DOHH2 (cell line): Measurements from ENCODE around the gene SLC7A5.
A peak's percentile ranks its signal among the peaks of the same experiment; 100 is the strongest.

Experiments used
- H3F3A ChIP-seq: fragments of 200-600 bp; sonication (generic), shearing (Covaris generic); 2 replicates; pipeline ENCODE4 v1.6.0; 2016; ENCODE audit warnings: antibody characterized with exemption, mild to moderate bottlenecking; ENCODE audit not compliant: control insufficient read depth, insufficient read depth
- H3K27ac ChIP-seq: fragments of 200-600 bp; sonication (generic); 2 replicates; pipeline ENCODE4 v1.5.1; 2014; ENCODE audit warnings: low read depth, mild to moderate bottlenecking, low read length, moderate library complexity
- H3K27me3 ChIP-seq: fragments of 200-600 bp; sonication (generic); 2 replicates; pipeline ENCODE4 v1.6.1; 2014; ENCODE audit warnings: mild to moderate bottlenecking, low read length, mixed read lengths; ENCODE audit not compliant: control insufficient read depth
- H3K36me3 ChIP-seq: fragments of 200-600 bp; sonication (generic); 2 replicates; pipeline ENCODE4 v1.6.1; 2014; ENCODE audit warnings: mild to moderate bottlenecking, low read length, moderate library complexity, mixed read lengths; ENCODE audit not compliant: control insufficient read depth
- H3K4me1 ChIP-seq: fragments of 200-600 bp; sonication (generic); 2 replicates; pipeline ENCODE4 v1.6.1; 2014; ENCODE audit warnings: mild to moderate bottlenecking, low read length, mixed read lengths; ENCODE audit not compliant: control insufficient read depth
- H3K4me2 ChIP-seq: fragments of 200-600 bp; sonication (generic); 2 replicates; pipeline ENCODE4 v1.6.0; 2014; ENCODE audit warnings: mild to moderate bottlenecking, low read length, moderate library complexity
- H3K4me3 ChIP-seq: fragments of 200-600 bp; sonication (generic); 2 replicates; pipeline ENCODE4 v1.5.1; 2014; ENCODE audit warnings: mild to moderate bottlenecking, low read length, mixed read lengths
- H3K79me2 ChIP-seq: fragments of 200-600 bp; sonication (generic); 2 replicates; pipeline ENCODE4 v1.6.1; 2014; ENCODE audit warnings: mild to moderate bottlenecking, low read length, mixed read lengths; ENCODE audit not compliant: control insufficient read depth
- H3K9me2 ChIP-seq: fragments of 200-600 bp; sonication (generic); replicated peaks from 2 replicates; pipeline ENCODE4 v1.6.1; 2014; ENCODE audit warnings: mild to moderate bottlenecking, low read length, mixed read lengths; ENCODE audit not compliant: control insufficient read depth
- H3K9me3 ChIP-seq: fragments of 200-600 bp; sonication (generic); 2 replicates; pipeline ENCODE4 v1.6.1; 2014; ENCODE audit warnings: antibody characterized with exemption, low read length, mixed read lengths; ENCODE audit not compliant: control insufficient read depth, insufficient read depth
- H4K20me1 ChIP-seq: fragments of 200-600 bp; sonication (generic); 2 replicates; pipeline ENCODE4 v1.6.0; 2014; ENCODE audit warnings: low read depth, mild to moderate bottlenecking, antibody characterized with exemption, low read length, moderate library complexity; ENCODE audit not compliant: control insufficient read depth, insufficient read depth
- CTCF ChIP-seq: fragments of 200-600 bp; sonication (generic); IDR thresholded peaks from one replicate; pipeline ENCODE4 v1.5.1; 2014; ENCODE audit warnings: antibody characterized with exemption, mild to moderate bottlenecking, low read depth, low read length; ENCODE audit not compliant: poor library complexity, severe bottlenecking
- EZH2phosphoT487 ChIP-seq: fragments of 200-600 bp; sonication (generic); IDR thresholded peaks from 2 replicates; pipeline ENCODE4 v1.6.1; 2017; ENCODE audit warnings: borderline replicate concordance, mild to moderate bottlenecking, antibody characterized with exemption, low read length, moderate library complexity, mixed read lengths

SLC7A5 gene

GRCh38 chr16:87834005-87834667 lies 35.2 kb downstream of the SLC7A5 start:
- TF ChIP-seq EZH2phosphoT487 (no peak), CTCF (no peak)
- H3K9me3 ChIP-seq = no peaks in the 10 kb centered on the region
- H4K20me1 ChIP-seq = no peaks in the 10 kb centered on the region
- no peak overlapping the region; the same call in 1 of the 2 replicates for H3K4me2 ChIP-seq
- no peaks in the 10 kb centered on the region for H3K79me2 ChIP-seq
- no peak overlapping the region for H3K27ac ChIP-seq
- peaks cover 45% of the 10 kb centered on the region for H3K4me1 ChIP-seq
- no peak overlapping the region for H3K4me3 ChIP-seq
- peaks cover 8% of the 10 kb centered on the region; the same call in 1 of the 2 replicates for H3F3A ChIP-seq
- no peaks in the 10 kb centered on the region for H3K27me3 ChIP-seq
- no peaks in the 10 kb centered on the region for H3K9me2 ChIP-seq
- H3K36me3 ChIP-seq = peaks cover 96% of the 10 kb centered on the region

GRCh38 chr16:87833548-87833947 lies 35.8 kb downstream of the SLC7A5 start:
- H3K27me3 ChIP-seq = no peaks in the 10 kb centered on the region
- H3F3A ChIP-seq = peaks cover 8% of the 10 kb centered on the region; the same call in 1 of the 2 replicates
- H3K4me1 ChIP-seq = peaks cover 51% of the 10 kb centered on the region
- no peaks in the 10 kb centered on the region for H3K79me2 ChIP-seq
- no peaks in the 10 kb centered on the region for H3K9me3 ChIP-seq
- H3K4me3 ChIP-seq = no peak overlapping the region
- H4K20me1 ChIP-seq = no peaks in the 10 kb centered on the region
- H3K4me2 ChIP-seq = peak overlapping the region; percentile 29; the same call in 1 of the 2 replicates
- H3K36me3 ChIP-seq = peaks cover 90% of the 10 kb centered on the region
- peak overlapping the region; percentile 24; the same call in 1 of the 2 replicates for H3K27ac ChIP-seq
- TF ChIP-seq EZH2phosphoT487 (no peak), CTCF (no peak)
- H3K9me2 ChIP-seq = no peaks in the 10 kb centered on the region

GRCh38 chr16:87832741-87833502 lies 36.4 kb downstream of the SLC7A5 start:
- H3K4me2 ChIP-seq = peak overlapping the region; percentile 29; the same call in 1 of the 2 replicates
- H3K9me2 ChIP-seq = no peaks in the 10 kb centered on the region
- no peaks in the 10 kb centered on the region for H3K27me3 ChIP-seq
- no peaks in the 10 kb centered on the region for H3K79me2 ChIP-seq
- H3K9me3 ChIP-seq = no peaks in the 10 kb centered on the region
- H3K4me1 ChIP-seq = peaks cover 57% of the 10 kb centered on the region
- TF ChIP-seq EZH2phosphoT487 = no peak
- TF ChIP-seq CTCF = no peak
- H3K27ac ChIP-seq = peak overlapping the region; percentile 24; the same call in 1 of the 2 replicates
- no peak overlapping the region for H3K4me3 ChIP-seq
- peaks cover 84% of the 10 kb centered on the region for H3K36me3 ChIP-seq
- H4K20me1 ChIP-seq = no peaks in the 10 kb centered on the region
- peaks cover 11% of the 10 kb centered on the region; the same call in 1 of the 2 replicates for H3F3A ChIP-seq
